Stromal cell of bone marrow (primary cell): ENCODE measurements around the gene MAD2L2.
"Not testable (repeated sequence)": the region's sequence is repeated elsewhere in the genome, so short reads cannot be mapped to it uniquely, and the experiment has no call there.

Experiments
- DNase-seq: peaks from one replicate; pipeline ENCODE4 v3.0.0-alpha.2; 2012; ENCODE audit warnings: low read depth

MAD2L2 gene

DNA sequence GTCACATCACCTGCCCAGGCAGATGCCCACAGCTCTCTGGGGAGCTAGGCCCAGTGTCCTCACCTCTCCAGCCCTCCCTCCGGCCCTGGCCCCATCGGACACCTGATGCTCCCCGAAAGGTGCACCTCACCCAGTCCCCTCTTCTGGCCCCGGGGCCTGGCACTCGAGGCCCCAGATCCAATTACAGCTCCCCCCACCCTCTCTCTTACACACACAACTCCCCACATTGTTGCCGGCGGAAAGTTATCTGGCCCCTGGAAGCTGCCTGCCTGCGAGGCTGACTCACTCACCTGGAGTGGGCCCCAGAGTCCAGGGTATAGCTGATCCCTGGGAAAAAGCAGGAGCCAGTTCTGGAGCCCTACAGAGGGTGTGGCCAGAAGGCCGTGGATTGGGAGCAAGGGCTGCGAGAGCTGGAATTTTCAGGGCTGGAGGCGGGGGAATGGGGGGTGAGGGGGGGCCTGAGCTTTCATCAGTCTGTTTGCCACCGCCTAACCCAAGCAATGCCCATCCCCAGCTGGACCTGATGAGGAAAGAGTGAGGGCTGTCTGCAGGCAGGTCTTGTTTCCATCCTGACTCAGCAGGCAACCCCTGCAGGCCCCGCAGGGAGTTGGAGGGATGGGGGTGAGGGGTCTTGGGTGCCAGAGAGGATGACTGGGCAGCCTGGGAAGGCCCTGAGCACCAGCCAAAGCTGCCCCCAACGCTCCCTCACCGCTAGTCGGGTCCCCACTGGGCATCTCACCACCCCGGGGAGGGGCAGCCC lies 27.7 kb downstream of the MAD2L2 start:
- DNase-seq: no peak

DNA sequence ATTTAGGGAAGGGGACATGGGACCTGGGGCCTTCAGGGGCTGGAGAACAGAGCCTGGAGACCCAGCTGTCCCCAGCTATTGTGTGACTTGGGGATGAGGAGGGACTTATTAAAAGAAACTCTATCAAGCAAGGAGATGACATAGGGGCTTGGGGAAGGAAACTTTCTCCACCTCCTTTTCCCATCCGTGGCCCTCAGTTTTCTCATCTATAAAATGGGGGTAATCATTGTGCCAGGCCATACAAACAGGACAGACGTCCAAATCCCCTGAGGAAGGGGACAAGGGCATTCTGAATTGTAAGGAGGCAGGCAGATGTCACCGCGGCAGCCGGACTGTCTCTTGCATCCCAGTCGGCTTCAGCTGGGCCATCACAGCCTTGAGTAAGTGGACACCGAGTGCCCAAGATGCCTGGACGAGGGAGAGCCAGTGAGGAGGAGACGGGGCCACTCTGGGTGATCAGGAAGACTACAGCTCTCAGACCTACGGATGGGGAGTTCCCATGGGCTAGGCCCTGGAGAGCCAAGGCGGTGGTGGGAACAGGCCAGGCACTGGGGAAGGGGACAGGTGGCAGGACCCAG lies 28.7 kb downstream of the MAD2L2 start:
- DNase-seq: no peak

DNA sequence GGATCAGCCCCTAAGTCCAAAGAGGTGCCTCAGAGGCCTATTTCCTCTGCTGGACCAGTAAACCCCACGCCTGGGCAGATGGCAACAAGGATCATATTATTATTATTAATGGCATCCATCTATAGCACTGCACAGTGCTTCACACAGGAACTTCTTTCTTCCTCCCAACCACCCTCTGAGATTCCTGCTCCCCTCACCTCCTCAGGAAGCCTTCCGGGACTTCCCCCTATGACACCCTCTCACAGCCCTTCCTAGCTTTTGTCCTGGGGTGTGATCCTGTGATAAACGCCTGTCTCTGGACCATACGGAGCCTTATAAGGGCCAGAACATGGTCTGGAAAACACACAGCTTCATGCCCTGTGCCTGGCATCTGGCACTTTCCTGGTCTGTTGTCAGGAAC lies 29.9 kb downstream of the MAD2L2 start:
- no peak for DNase-seq

DNA sequence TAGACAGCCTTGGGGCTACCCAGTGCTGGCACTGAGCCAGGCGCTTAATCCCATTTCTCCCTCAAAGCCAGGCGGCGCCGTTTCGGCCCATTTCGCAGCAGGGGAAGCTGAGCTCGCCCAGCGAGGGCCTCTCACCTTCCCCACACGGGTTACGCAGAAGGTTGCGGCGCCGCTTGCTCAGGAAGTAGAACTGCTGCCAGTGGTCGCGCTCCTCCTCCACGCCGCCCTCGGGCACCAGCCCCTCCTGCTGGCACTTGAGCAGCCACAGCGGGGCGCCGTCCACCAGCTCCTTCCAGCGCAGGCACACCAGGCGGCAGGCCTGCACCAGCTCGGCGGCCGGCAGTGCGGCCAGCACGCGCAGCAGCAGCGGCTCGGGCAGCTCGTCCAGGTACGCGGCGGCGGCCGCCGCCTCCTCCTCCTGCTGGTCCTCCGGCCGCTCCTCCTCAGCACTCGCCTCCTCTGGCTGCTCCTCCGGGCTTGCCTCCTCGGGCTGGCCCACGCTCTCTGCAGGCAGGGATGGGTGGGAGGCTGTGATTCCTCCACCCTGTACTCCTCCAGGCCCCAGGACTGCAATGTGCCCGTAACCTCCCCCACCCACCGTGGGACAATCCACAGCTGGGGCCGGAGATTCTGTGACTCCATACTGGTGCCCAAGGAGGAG lies 30.5 kb downstream of the MAD2L2 start:
- no peak for DNase-seq

DNA sequence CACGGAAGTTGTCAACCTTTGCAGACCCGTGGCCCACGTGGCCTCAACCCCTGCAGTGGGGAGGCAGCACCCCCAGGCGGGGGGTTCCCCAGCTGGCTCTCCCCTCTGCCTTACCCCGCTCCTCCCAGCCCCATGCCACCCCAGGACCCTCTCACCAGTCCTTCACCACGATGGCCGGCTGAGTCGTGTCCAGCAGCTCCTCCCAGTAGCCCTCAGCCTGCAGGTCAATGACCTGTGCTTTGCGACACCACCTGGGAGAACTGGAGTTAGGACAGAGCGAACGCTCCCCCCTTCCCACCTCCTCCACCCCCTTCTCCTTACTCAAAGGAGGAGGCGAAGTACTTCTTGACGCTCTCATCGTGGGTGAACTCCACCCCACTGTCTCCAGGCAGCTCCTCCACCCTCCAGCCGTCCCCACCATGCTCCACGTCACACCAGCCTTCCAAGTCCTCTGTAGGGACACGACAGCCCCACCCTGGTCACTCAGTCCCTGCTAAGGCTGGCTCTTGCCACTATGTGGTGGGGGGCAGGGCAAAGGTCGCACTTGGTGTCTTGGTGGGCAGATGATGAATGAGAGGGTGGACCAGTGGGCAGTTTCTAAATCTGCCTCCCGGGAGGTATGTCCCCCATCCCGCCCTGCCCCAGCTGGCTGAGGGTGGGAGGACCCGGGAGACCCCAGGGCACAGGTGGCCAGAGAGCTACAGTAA lies 31.2 kb downstream of the MAD2L2 start:
- DNase-seq: no peak

DNA sequence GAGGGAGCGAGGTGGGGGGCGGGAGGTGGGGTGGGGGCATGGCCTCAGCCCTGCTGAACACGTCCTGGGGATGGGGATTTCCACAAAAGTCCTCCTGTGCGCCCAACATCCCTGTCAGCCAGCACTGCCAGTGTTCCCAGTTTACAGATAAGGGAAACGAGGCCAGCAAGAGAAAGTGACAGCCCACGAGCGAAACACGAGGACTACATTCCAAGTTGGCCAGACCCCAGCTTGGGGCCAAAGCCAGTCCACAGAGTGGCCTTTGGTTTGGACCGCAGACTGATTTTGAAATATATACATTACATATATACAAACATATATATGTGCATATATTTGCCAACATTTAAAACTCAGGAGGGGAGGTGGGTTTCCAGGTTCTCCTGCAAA lies 31.7 kb downstream of the MAD2L2 start:
- no peak for DNase-seq

DNA sequence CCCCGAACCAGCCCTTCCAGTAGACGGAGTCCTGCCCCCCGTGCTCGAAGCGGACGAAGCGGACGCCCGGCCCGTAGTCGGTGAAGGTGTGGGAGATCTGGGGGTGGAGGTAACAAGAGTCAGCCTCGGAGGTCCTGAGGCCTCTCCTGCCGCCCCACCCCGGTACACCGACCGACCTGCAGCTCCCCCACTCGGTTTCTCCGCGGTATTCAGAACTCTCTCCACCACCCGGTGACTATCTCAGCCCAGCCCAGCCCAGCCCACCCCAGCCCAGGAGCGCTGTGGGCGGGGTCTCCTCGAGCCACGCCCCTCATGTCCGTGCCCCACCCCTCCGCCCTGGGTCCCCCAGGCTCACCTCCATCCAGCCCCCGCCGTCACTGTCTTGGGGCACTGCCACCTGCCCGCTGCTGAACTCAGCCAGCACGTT lies 32.2 kb downstream of the MAD2L2 start:
- DNase-seq: no peak

DNA sequence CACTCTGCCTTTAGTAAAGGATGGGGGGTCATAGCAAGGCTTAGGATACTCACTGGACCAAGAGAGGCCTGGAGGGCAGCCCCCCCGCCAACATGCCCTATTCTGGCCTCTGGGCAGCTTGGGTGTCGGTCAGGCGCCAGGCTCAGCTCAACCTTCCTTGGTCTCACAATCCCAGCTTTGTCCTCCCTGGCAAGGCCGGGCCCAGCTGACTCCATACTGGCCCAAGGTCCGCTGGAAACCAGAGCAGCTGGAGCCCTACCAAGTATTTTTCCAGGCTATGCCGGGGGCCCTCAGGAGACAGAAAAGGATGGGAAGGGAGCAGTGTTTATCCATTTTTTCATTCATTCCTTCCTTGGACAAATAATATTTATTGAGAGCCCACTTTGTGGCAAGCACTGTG lies 32.9 kb downstream of the MAD2L2 start:
- DNase-seq: no peak

DNA sequence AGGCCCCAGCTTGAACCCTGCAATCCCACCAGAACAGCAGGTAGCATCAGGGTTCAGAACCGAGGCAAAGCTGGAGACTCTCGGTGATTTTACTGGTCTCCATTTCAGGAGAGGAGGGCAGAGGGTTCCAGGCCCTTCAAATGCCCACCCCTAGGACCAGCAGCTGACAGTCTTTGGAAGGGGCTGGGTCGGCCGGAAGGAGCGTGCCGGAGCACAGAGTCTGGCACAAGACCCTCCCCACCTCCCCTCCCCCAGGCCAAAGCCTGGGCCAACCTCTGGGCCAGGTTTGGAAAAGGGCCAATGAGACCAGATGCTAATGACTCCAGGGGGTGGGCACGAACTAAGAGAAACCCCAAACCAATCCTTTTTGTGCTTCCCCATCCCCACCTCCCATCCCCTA lies 33.6 kb downstream of the MAD2L2 start:
- DNase-seq: no peak

DNA sequence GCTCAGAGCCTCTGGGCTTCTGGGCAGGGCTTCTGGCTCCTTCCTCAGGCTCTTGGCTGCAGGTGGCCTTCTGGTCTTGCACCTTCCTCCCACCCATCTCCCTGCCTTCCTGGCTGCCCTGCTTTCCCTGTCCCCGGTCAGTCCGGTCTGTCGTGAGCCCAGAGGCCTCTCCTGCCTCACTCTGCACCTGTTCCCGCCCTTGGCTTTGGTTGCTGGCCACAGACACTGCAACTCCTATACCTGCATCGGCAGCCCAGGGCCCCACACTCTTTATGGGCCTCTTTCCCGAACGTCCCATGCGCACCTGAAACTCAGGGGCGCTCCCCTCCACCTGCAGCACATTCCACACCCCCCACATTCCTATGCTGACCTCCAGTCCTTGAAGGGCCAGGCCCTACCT lies 34.6 kb downstream of the MAD2L2 start:
- no peak for DNase-seq

DNA sequence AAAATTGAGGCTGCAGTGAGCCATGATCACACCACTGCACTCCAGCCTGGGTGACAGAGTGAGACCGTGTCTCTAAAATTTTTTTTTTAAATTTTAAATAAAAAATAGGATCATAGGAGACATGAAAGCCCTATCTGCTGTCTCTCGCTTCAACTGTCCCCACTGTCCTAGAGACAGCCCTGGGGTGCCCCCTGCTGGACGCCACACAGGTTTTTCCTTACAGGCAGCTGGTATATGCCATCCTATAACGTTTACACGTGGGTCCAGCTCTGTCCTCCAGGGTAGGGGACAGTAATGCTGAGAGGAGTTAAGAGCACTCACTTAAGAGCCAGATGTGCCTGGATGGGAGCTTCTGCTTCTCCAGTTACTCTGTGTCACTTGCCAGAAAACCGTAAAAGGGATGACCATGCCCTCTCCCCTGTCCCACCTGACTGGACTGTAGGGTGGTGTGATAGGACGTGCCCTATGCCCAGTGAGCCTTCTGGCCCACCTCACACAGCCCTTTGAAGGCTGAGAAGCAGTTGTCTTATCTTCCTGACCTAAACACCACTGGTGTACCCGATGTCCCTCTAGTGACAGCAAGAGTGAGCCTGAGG lies 35.2 kb downstream of the MAD2L2 start:
- DNase-seq: peak; percentile 43

DNA sequence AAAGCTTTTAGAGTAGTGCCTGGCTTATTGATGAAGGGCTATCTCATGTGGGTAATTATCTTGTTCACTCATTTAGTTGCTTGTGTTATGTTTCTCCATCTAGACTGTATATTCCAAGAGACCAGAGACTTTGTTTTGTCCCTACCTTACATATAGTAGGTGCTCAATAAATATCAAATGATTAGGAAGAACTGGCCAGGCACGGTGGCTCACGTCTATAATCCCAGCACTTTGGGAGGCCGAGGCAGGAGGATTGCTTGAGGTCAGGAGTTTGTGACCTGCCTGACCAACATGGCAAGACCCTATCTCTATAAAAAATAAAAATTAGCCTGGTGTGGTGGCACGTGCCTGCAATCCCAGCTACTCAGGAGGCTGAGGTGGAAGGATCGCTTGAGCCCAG lies 35.7 kb downstream of the MAD2L2 start:
- DNase-seq: no peak

DNA sequence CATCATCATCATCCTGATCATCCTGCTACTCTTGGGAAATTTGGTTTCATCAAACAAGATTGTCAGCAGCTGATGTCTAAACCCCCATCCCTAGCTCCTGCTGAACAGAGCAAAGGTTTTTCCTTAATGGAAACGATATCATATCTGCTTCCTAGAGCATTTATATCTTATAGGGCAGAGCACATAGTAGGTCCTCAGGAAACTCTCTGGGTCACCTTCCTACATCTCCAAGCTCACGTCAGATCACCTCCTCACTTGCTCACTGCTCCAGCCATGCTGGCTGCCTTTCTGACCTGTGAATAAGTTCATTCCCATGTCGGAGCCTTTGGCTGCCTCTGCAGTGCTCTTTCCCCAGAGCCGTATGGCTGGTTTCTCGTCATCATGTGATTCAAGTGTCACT lies 37.2 kb downstream of the MAD2L2 start:
- DNase-seq: no peak

DNA sequence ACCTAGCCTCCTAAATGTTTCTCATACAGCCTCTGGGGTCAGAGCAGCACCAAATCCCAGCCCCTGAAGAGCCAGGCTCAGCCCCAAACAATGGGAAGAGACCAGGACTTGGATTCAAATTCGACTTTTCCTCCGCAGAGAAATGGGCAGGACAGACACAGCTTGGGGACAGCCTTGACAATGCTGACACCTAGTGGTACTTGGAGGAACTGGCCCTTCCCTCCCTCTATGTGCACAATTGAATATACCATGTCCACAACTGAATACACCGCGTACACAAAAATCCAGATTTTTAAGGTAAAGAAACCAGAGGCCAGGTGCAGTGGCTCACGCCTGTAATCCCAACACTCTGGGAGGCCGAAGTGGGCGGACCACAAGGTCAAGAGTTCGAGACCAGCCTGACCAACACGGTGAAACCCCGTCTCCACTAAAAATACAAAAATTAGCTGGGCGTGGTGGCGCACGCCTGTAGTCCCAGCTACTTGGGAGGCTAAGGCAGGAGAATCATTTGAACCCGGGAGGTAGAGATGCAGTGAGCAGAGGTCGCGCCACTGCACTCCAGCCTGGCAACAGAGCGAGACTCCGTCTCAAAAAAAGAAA lies 38.4 kb downstream of the MAD2L2 start:
- not testable (repeated sequence) for DNase-seq

DNA sequence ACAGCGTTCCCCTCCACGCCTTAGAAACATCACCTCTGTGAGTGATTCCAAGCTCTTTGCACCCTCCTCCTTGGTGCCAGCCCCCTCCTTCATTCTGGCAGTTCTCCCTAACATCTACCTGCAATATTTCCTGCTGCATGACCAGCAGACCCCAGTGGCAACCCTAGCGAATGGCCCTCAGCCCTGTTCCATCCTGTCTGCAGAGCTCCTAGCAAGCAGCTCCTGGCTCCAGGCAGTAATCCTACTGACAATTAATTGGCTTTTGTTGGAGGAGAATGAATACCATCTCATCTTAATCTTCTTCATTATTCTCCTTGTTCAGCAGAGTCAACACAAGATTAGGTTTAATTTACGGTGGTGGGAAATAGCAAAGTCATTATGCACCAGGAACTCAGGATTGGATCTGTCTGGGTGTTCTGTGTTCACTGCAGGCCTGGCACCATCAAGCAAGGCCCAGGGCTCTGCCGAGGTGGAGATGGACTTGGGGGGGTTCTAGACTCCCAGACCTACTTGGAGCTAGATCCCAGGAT lies 39.1 kb downstream of the MAD2L2 start:
- no peak for DNase-seq

DNA sequence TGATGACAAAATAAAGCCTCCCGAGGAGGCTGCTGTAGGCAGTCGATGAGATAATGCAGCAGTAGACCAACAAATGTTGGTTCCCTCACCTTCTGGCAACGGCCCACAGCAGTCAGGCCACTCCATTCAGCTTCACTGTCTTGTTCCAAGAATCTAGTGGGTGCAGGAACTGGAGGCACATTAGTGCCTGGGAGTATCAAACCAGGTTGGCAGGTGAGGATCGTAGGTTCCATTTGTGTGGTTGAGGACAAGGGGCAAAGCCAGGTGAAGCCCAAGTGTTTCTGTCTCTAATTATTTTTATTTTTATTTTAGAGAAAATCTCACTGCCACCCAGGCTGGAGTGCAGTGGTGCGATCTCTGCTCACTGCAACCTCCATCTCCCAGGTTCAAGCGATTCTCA lies 40.0 kb downstream of the MAD2L2 start:
- DNase-seq: no peak

DNA sequence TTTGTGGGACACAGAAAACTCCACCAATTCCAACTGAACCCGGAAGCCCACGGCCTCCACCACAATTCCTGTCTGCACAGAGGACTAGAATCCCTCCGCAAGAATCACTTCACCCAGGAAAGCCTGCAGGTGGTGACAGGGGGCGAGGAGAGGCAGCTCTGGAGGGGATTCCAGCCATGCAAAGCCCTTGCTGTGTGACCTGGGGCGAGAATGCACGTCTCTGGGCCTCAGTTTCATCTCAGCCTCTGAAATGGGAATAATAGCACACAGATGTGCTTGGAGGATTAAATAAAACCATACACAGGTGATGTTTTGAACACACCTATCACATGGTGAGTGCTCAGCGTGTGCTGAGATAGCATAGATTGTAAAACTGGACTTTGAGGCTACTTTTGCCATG lies 40.8 kb downstream of the MAD2L2 start:
- no peak for DNase-seq

DNA sequence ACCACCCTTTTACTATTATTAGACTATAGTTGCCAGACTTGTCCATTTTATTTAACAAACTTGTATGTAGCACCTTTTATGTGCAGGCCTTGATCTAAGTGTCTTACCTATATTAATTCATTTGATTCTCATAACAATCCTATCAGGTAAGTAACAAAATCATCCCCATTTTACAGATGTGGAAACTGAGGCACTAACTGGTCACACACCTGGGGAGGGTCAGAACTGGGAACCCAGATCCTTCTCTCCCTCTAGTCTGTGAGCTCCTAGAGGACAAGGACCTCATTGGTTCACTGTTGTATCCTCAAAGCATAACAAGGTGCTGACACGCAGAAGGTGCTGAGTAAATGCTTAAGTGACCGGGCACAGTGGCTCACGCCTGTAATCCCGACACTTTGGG lies 41.6 kb downstream of the MAD2L2 start:
- no peak for DNase-seq

DNA sequence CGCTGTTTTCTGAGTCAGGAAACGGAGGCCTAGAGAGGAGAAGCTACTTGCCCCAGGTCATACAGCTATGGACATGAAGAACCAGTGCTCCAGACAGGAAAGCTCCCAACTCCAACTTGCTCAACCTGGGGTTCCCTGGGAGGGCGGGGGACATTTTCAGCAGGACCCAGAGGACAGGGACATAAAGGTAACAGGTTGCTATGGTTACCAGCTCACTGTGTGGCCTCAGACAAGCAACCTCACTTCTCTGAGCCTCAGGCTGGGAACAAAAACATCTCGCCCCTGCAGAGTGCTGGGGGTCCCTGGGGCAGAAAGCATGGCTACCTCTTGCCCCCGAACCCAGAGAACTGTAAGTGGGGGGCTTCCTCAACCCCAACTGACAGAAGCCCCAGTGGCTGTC lies 42.8 kb downstream of the MAD2L2 start:
- DNase-seq: no peak

DNA sequence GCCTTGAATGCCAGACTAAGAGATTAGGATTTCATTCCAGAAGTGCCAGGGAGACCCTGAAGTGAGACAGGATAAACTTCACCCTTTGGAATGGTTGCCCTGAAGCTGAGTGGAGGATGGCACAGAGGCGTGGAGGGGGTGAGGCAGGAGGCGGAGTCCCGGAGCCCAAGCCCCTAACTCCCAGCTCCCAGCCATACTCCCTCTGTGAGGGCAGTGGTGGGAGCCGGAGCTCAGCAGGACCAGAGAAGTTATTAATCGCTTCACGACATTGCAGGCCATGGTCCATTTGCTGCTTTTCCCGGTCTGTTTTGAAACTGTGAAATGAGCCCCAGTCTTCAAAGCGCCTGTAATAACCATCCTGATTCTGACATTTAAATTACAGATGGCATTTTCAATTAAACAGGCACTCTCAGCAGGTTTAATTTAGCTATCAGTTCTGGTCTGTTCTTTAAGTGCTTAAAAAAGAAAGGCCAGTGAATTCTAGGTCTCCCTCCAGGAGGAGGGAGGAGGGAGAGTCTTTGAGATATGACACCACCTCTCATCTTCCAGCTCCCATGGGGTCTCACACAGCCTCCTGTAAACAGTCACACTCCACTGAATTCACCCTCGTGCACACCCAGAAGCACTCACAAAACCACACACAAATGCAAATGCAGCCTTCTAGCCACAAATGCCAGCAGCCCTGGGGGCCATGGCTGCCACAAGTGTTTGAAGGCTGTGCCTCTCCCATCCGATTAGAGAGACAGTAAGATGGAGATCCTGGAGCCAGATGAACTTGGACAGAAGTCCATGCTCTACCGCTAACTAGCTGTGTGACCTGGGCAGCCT lies 46.4 kb downstream of the MAD2L2 start:
- no peak for DNase-seq
